SK-N-SH (cell line): ENCODE data around the gene FAM120B.

Experiments used
- FOXM1 ChIP-seq: IDR thresholded peaks from 2 replicates; pipeline ENCODE4 v1.4.0; 2012; ENCODE audit warnings: low read depth, mild to moderate bottlenecking
- POLR2AphosphoS5 ChIP-seq: IDR thresholded peaks from 2 replicates; pipeline ENCODE4 v1.6.1; 2012; ENCODE audit warnings: low read depth, low read length
- RAD21 ChIP-seq: IDR thresholded peaks from 2 replicates; pipeline ENCODE4 v1.6.1; 2012; ENCODE audit warnings: mild to moderate bottlenecking, low read length
- YY1 ChIP-seq: IDR thresholded peaks from 2 replicates; pipeline ENCODE4 v1.4.0; 2012; ENCODE audit warnings: low read depth, mild to moderate bottlenecking
- TF ChIP-seq, protein P1 (sequence below): fragments of 200-600 bp; sonication (generic); IDR thresholded peaks from 2 replicates; pipeline ENCODE4 v1.6.1; 2017; ENCODE audit warnings: antibody characterized with exemption, mild to moderate bottlenecking, moderate library complexity

DNA sequence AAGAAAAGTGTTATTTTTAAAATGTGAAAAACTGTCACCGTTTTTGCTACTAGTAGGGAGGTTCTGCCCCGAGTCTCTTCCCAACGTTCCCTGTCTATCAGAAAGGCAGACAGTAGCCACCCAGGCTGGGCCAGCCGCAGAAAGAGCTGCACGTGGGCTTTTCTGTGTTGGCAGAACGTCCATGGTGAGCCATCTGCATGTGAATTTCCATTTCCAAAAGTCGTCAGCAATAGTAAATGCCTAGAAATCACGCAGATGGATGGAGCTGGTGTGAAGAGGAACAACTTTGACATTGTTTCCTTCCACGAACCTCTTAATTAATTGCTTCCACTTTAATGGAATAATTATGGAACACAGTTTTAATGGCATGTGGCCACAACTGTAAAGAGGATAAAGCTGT is 97.5 kb downstream of the FAM120B start:
- TF ChIP-seq, protein P1, sequence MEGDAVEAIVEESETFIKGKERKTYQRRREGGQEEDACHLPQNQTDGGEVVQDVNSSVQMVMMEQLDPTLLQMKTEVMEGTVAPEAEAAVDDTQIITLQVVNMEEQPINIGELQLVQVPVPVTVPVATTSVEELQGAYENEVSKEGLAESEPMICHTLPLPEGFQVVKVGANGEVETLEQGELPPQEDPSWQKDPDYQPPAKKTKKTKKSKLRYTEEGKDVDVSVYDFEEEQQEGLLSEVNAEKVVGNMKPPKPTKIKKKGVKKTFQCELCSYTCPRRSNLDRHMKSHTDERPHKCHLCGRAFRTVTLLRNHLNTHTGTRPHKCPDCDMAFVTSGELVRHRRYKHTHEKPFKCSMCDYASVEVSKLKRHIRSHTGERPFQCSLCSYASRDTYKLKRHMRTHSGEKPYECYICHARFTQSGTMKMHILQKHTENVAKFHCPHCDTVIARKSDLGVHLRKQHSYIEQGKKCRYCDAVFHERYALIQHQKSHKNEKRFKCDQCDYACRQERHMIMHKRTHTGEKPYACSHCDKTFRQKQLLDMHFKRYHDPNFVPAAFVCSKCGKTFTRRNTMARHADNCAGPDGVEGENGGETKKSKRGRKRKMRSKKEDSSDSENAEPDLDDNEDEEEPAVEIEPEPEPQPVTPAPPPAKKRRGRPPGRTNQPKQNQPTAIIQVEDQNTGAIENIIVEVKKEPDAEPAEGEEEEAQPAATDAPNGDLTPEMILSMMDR = no peak
- TF ChIP-seq FOXM1 (no peak), RAD21 (no peak), YY1 (no peak), POLR2AphosphoS5 (no peak)
